H9 (cell line): ENCODE measurements around the gene STK24. TPM values are rescaled to one million over a fixed set of nuclear protein-coding genes. Genes with fewer than 3 reads are reported as not detected.
A peak's percentile ranks its signal among the peaks of the same experiment; 100 is the strongest.

Experiments used
- DNase-seq: peaks from one replicate; pipeline ENCODE4 v3.0.0-alpha.2; 2017
- H2AFZ ChIP-seq: one replicate; pipeline ENCODE4 v1.6.1; 2013; ENCODE audit warnings: mild to moderate bottlenecking, low read length, control low read depth, moderate library complexity
- H2AK5ac ChIP-seq: 2 replicates; pipeline ENCODE4 v1.6.1; 2013; ENCODE audit warnings: low read length, control low read depth, mixed read lengths; ENCODE audit not compliant: insufficient read length
- H2BK120ac ChIP-seq: one replicate; pipeline ENCODE4 v1.6.1; 2013; ENCODE audit warnings: low read depth, mild to moderate bottlenecking, low read length, control low read depth, inconsistent platforms; ENCODE audit not compliant: poor library complexity, severe bottlenecking
- H2BK12ac ChIP-seq: 2 replicates; pipeline ENCODE4 v1.6.1; 2013; ENCODE audit warnings: low read length, control low read depth, mixed read lengths, low read depth; ENCODE audit not compliant: insufficient read length
- H2BK15ac ChIP-seq: 2 replicates; pipeline ENCODE4 v1.6.1; 2013; ENCODE audit warnings: low read depth, low read length, control low read depth
- H2BK20ac ChIP-seq: one replicate; pipeline ENCODE4 v1.6.1; 2013; ENCODE audit warnings: low read depth, mild to moderate bottlenecking, low read length, control low read depth, inconsistent platforms; ENCODE audit not compliant: poor library complexity, severe bottlenecking
- H2BK5ac ChIP-seq: 2 replicates; pipeline ENCODE4 v1.6.1; 2013; ENCODE audit warnings: low read length, control low read depth, mixed read lengths; ENCODE audit not compliant: insufficient read length
- H3K14ac ChIP-seq: 2 replicates; pipeline ENCODE4 v1.6.1; 2013; ENCODE audit warnings: low read length, control low read depth; ENCODE audit not compliant: insufficient read depth
- H3K18ac ChIP-seq: 2 replicates; pipeline ENCODE4 v1.6.1; 2013; ENCODE audit warnings: low read depth, mild to moderate bottlenecking, mixed read lengths, low read length, control low read depth; ENCODE audit not compliant: insufficient read length
- H3K23ac ChIP-seq: 2 replicates; pipeline ENCODE4 v1.6.1; 2013; ENCODE audit warnings: low read length, control low read depth, mixed read lengths, low read depth; ENCODE audit not compliant: insufficient read length
- H3K23me2 ChIP-seq: 2 replicates; pipeline ENCODE4 v1.6.1; 2013; ENCODE audit warnings: low read depth, mild to moderate bottlenecking, mixed read lengths, low read length, control low read depth; ENCODE audit not compliant: insufficient read length, poor library complexity, severe bottlenecking
- H3K27ac ChIP-seq: 2 replicates; pipeline ENCODE4 v1.5.1; 2013; ENCODE audit warnings: low read length, control low read depth, mixed read lengths, low read depth; ENCODE audit not compliant: insufficient read length
- H3K27me3 ChIP-seq: 2 replicates; pipeline ENCODE4 v1.6.1; 2013; ENCODE audit warnings: low read length, control low read depth, inconsistent platforms; ENCODE audit not compliant: insufficient read depth
- H3K4ac ChIP-seq: 2 replicates; pipeline ENCODE4 v1.6.1; 2013; ENCODE audit warnings: low read depth, mild to moderate bottlenecking, control low read depth, inconsistent platforms, low read length, moderate library complexity
- H3K4me1 ChIP-seq: 2 replicates; pipeline ENCODE4 v1.6.1; 2013; ENCODE audit warnings: low read length, control low read depth, inconsistent platforms; ENCODE audit not compliant: insufficient read depth
- H3K4me2 ChIP-seq: 2 replicates; pipeline ENCODE4 v1.6.1; 2013; ENCODE audit warnings: low read length, control low read depth, mixed read lengths; ENCODE audit not compliant: insufficient read length, insufficient read depth
- H3K56ac ChIP-seq: 2 replicates; pipeline ENCODE4 v1.6.1; 2013; ENCODE audit warnings: low read depth, mild to moderate bottlenecking, mixed read lengths, low read length, control low read depth; ENCODE audit not compliant: insufficient read length
- H3K79me1 ChIP-seq: 2 replicates; pipeline ENCODE4 v1.6.1; 2013; ENCODE audit warnings: low read depth, mild to moderate bottlenecking, moderate library complexity, low read length, control low read depth, inconsistent platforms; ENCODE audit not compliant: insufficient read depth, poor library complexity, severe bottlenecking
- H3K79me2 ChIP-seq: 2 replicates; pipeline ENCODE4 v1.6.1; 2013; ENCODE audit warnings: low read length, control low read depth, inconsistent platforms; ENCODE audit not compliant: insufficient read depth
- H3K9ac ChIP-seq: 2 replicates; pipeline ENCODE4 v1.6.1; 2013; ENCODE audit warnings: low read length, control low read depth, mixed read lengths; ENCODE audit not compliant: insufficient read length; ENCODE audit errors: extremely low read depth
- H3K9me3 ChIP-seq: one replicate; pipeline ENCODE4 v1.6.1; 2013; ENCODE audit warnings: low read depth, low read length, inconsistent platforms; ENCODE audit not compliant: control insufficient read depth
- H3T11ph ChIP-seq: one replicate; pipeline ENCODE4 v1.6.1; 2013; ENCODE audit warnings: mild to moderate bottlenecking, low read length, control low read depth, inconsistent platforms
- H4K20me1 ChIP-seq: one replicate; pipeline ENCODE4 v1.6.1; 2013; ENCODE audit not compliant: control insufficient read depth, insufficient read length, insufficient read depth
- H4K5ac ChIP-seq: 2 replicates; pipeline ENCODE4 v1.6.1; 2013; ENCODE audit warnings: low read depth, mild to moderate bottlenecking, mixed read lengths, low read length, control low read depth; ENCODE audit not compliant: insufficient read length
- H4K8ac ChIP-seq: replicated peaks from 2 replicates; pipeline ENCODE4 v1.6.1; 2013; ENCODE audit warnings: low read length, control low read depth, mixed read lengths, low read depth; ENCODE audit not compliant: insufficient read length
- H4K91ac ChIP-seq: 2 replicates; pipeline ENCODE4 v1.6.1; 2013; ENCODE audit warnings: low read depth, mild to moderate bottlenecking, moderate library complexity, mixed read lengths, low read length, control low read depth; ENCODE audit not compliant: insufficient read length
- H3K27ac Mint-ChIP-seq, 3 experiments: 2 replicates in 2 of 3; 3 replicates in 1 of 3; pipeline ENCODE4 v1.8.0; 2020 to 2021; ENCODE audit warnings: mixed read lengths in 3 of 3, mild to moderate bottlenecking in 1 of 3, moderate library complexity in 1 of 3
- H3K27me3 Mint-ChIP-seq: 2 replicates; pipeline ENCODE4 v1.8.0; 2021; ENCODE audit warnings: low read depth, mild to moderate bottlenecking, moderate library complexity, mixed read lengths
- H3K36me3 Mint-ChIP-seq, 3 experiments: 2 replicates in 2 of 3; 3 replicates in 1 of 3; pipeline ENCODE4 v1.8.0; 2020 to 2021; ENCODE audit warnings: low read depth in 3 of 3, mixed read lengths in 3 of 3; ENCODE audit not compliant: insufficient read depth in 1 of 3
- H3K4me1 Mint-ChIP-seq, 2 experiments: 2 replicates each; pipeline ENCODE4 v1.8.0; 2020; ENCODE audit warnings: mixed read lengths in 2 of 2
- H3K4me3 Mint-ChIP-seq, 2 experiments: 2 replicates in 1 of 2; 3 replicates in 1 of 2; pipeline ENCODE4 v1.8.0; 2020 to 2021; ENCODE audit warnings: mild to moderate bottlenecking in 2 of 2, mixed read lengths in 2 of 2, moderate library complexity in 1 of 2
- H3K9me3 Mint-ChIP-seq, 2 experiments: 2 replicates in 1 of 2; 3 replicates in 1 of 2; pipeline ENCODE4 v1.8.0; 2020; ENCODE audit warnings: mild to moderate bottlenecking in 2 of 2, mixed read lengths in 2 of 2, moderate library complexity in 1 of 2
- WGBS: extraction: QIAGEN DNeasy Blood & Tissue Kit; methylation state at CpG from one replicate; pipeline ENCODE4 v1.1.7; 2013; ENCODE audit warnings: missing lambda C conversion rate, low lambda C conversion rate, mixed read lengths; ENCODE audit not compliant: insufficient read length; ENCODE audit errors: extremely low coverage; 5-methylcytosine and 5-hydroxymethylcytosine counted together
- total RNA-seq: library from RNA; stranded (reverse); gene quantifications from 2 replicates; pipeline ENCODE4 v1.2.1, GENCODE V29; 2021
- TF ChIP-seq, protein P1 (sequence below): fragments of 200-600 bp; sonication (generic); conservative IDR thresholded peaks from 3 replicates; pipeline ENCODE4 v1.8.0; 2021; ENCODE audit warnings: antibody characterized with exemption, mild to moderate bottlenecking

The STK24 gene
- total RNA-seq, 1 experiment from 2014 or later, result 134 TPM

GRCh38 chr13:98433654-98434053 lies 143.3 kb downstream of the STK24 start:
- no peak overlapping the region for H3K27ac ChIP-seq
- no peak overlapping the region for H3K4ac ChIP-seq

More at GRCh38 chr13:98433654-98434053, 143.3 kb downstream of the STK24 start:
- DNase-seq, result no peak
- no CpG with 5 or more reads among the region's 10 CpGs for WGBS
- TF ChIP-seq, protein P1, sequence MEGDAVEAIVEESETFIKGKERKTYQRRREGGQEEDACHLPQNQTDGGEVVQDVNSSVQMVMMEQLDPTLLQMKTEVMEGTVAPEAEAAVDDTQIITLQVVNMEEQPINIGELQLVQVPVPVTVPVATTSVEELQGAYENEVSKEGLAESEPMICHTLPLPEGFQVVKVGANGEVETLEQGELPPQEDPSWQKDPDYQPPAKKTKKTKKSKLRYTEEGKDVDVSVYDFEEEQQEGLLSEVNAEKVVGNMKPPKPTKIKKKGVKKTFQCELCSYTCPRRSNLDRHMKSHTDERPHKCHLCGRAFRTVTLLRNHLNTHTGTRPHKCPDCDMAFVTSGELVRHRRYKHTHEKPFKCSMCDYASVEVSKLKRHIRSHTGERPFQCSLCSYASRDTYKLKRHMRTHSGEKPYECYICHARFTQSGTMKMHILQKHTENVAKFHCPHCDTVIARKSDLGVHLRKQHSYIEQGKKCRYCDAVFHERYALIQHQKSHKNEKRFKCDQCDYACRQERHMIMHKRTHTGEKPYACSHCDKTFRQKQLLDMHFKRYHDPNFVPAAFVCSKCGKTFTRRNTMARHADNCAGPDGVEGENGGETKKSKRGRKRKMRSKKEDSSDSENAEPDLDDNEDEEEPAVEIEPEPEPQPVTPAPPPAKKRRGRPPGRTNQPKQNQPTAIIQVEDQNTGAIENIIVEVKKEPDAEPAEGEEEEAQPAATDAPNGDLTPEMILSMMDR, result no peak
- H3K27ac Mint-ChIP-seq, result peak overlapping the region in 1 of 3 experiments; percentile 61; a peak in 1 of 7 replicates
- no peaks in the 10 kb centered on the region for H3K9me3 Mint-ChIP-seq
- Histone ChIP-seq H3K23me2 (no peaks in the 10 kb centered on the region), H4K8ac (no peak overlapping the region), H3K79me1 (no peaks in the 10 kb centered on the region), H2AK5ac (no peak overlapping the region), H3K14ac (no peak overlapping the region), H4K91ac (no peak overlapping the region), H2AFZ (no peak overlapping the region), H3T11ph (no peak overlapping the region), H3K4me2 (no peak overlapping the region), H3K23ac (no peak overlapping the region), H2BK12ac (no peak overlapping the region), H3K9ac (no peak overlapping the region), H4K20me1 (no peaks in the 10 kb centered on the region), H3K4me1 (no peaks in the 10 kb centered on the region), H3K18ac (no peak overlapping the region), H2BK15ac (no peak overlapping the region), H3K9me3 (no peaks in the 10 kb centered on the region), H3K27me3 (no peaks in the 10 kb centered on the region), H3K79me2 (no peaks in the 10 kb centered on the region), H2BK5ac (no peak overlapping the region), H4K5ac (no peak overlapping the region), H3K56ac (no peak overlapping the region), H2BK120ac (no peak overlapping the region), H2BK20ac (no peak overlapping the region)
- H3K4me1 Mint-ChIP-seq, result peaks cover 2 to 5% of the 10 kb centered on the region in 2 experiments; a peak in 2 of 4 replicates
- no peak overlapping the region for H3K4me3 Mint-ChIP-seq
- no peaks in the 10 kb centered on the region for H3K27me3 Mint-ChIP-seq
- peaks cover 0 to 40% (median 30%) of the 10 kb centered on the region in 3 experiments; a peak in 5 of 7 replicates for H3K36me3 Mint-ChIP-seq
